SK-N-SH treated with all-trans-retinoic acid at 6 μM for 48 hours (cell line): ENCODE measurements around the gene GRM7.

Experiments used
- ATAC-seq: fragments of 200-7000 bp; cut with Tn5 transposase; 3 replicates; pipeline ENCODE4 v1.9.1; 2020; ENCODE audit warnings: mild to moderate bottlenecking, moderate library complexity
- ARNTL ChIP-seq: fragments of 450-650 bp; formaldehyde crosslinking; IDR thresholded peaks from 2 replicates; pipeline ENCODE4 v1.5.0; 2020; ENCODE audit warnings: low read depth, mild to moderate bottlenecking, moderate library complexity, borderline replicate concordance
- BACH2 ChIP-seq: fragments of 250-450 bp; sonication (Bioruptor Pico); IDR thresholded peaks from 2 replicates; pipeline ENCODE4 v1.9.0; 2021; ENCODE audit warnings: mild to moderate bottlenecking, borderline replicate concordance
- CREB5 ChIP-seq: fragments of 250-450 bp; sonication (Bioruptor Pico); IDR thresholded peaks from 2 replicates; pipeline ENCODE4 v1.5.1; 2020; ENCODE audit warnings: low read depth, mild to moderate bottlenecking, moderate library complexity
- CSDC2 ChIP-seq: fragments of 250-450 bp; sonication (Bioruptor Pico); IDR thresholded peaks from 2 replicates; pipeline ENCODE4 v1.5.0; 2020; ENCODE audit warnings: mild to moderate bottlenecking, moderate library complexity
- CSRNP3 ChIP-seq: fragments of 250-450 bp; sonication (Bioruptor Pico); IDR thresholded peaks from 2 replicates; pipeline ENCODE4 v1.5.1; 2021; ENCODE audit warnings: mild to moderate bottlenecking, moderate library complexity
- ESRRG ChIP-seq: fragments of 250-450 bp; sonication (Bioruptor Pico); IDR thresholded peaks from 2 replicates; pipeline ENCODE4 v1.6.1; 2021; ENCODE audit warnings: mild to moderate bottlenecking
- GLIS3 ChIP-seq: fragments of 250-450 bp; sonication (Bioruptor Pico); IDR thresholded peaks from 2 replicates; pipeline ENCODE4 v1.5.0; 2020; ENCODE audit warnings: mild to moderate bottlenecking, moderate library complexity
- ISL1 ChIP-seq: fragments of 250-450 bp; sonication (Bioruptor Pico); IDR thresholded peaks from 2 replicates; pipeline ENCODE4 v2.1.2; 2022; ENCODE audit warnings: mild to moderate bottlenecking, moderate library complexity
- PATZ1 ChIP-seq: fragments of 250-450 bp; sonication (Bioruptor Pico); IDR thresholded peaks from 2 replicates; pipeline ENCODE4 v1.8.0; 2020; ENCODE audit warnings: mild to moderate bottlenecking, moderate library complexity, borderline replicate concordance
- POU6F1 ChIP-seq: fragments of 250-450 bp; sonication (Bioruptor Pico); IDR thresholded peaks from 2 replicates; pipeline ENCODE4 v1.8.0; 2021; ENCODE audit warnings: low read depth, mild to moderate bottlenecking, moderate library complexity, borderline replicate concordance
- PPARA ChIP-seq: fragments of 250-450 bp; sonication (Bioruptor Pico); IDR thresholded peaks from 2 replicates; pipeline ENCODE4 v1.5.0; 2020; ENCODE audit warnings: mild to moderate bottlenecking, borderline replicate concordance
- RARB ChIP-seq: fragments of 250-450 bp; sonication (Bioruptor Pico); IDR thresholded peaks from 2 replicates; pipeline ENCODE4 v1.8.0; 2021; ENCODE audit warnings: mild to moderate bottlenecking, moderate library complexity
- TCF4 ChIP-seq: fragments of 250-450 bp; sonication (Bioruptor Pico); IDR thresholded peaks from 2 replicates; pipeline ENCODE4 v1.8.0; 2021; ENCODE audit warnings: mild to moderate bottlenecking, moderate library complexity, borderline replicate concordance
- TOX ChIP-seq: fragments of 250-450 bp; sonication (Bioruptor Pico); IDR thresholded peaks from 2 replicates; pipeline ENCODE4 v1.8.0; 2021; ENCODE audit warnings: mild to moderate bottlenecking, moderate library complexity, borderline replicate concordance
- ZFP3 ChIP-seq: fragments of 250-450 bp; sonication (Bioruptor Pico); IDR thresholded peaks from 2 replicates; pipeline ENCODE4 v1.5.0; 2020; ENCODE audit warnings: mild to moderate bottlenecking, moderate library complexity
- ZFP30 ChIP-seq: fragments of 450-650 bp; formaldehyde crosslinking; IDR thresholded peaks from 2 replicates; pipeline ENCODE4 v1.5.0; 2022; ENCODE audit warnings: mild to moderate bottlenecking, moderate library complexity
- ZNF565 ChIP-seq: fragments of 450-650 bp; formaldehyde crosslinking; conservative IDR thresholded peaks from 2 replicates; pipeline ENCODE4 v1.5.0; 2020; ENCODE audit warnings: low read depth, mild to moderate bottlenecking, moderate library complexity
- ZNF70 ChIP-seq: fragments of 450-650 bp; formaldehyde crosslinking; IDR thresholded peaks from 2 replicates; pipeline ENCODE4 v1.5.0; 2020; ENCODE audit warnings: mild to moderate bottlenecking, moderate library complexity
- TF ChIP-seq, protein P1 (sequence below): fragments of 250-450 bp; sonication (Bioruptor Pico); IDR thresholded peaks from 2 replicates; pipeline ENCODE4 v1.5.0; 2020; ENCODE audit warnings: mild to moderate bottlenecking, moderate library complexity

The GRM7 gene

DNA sequence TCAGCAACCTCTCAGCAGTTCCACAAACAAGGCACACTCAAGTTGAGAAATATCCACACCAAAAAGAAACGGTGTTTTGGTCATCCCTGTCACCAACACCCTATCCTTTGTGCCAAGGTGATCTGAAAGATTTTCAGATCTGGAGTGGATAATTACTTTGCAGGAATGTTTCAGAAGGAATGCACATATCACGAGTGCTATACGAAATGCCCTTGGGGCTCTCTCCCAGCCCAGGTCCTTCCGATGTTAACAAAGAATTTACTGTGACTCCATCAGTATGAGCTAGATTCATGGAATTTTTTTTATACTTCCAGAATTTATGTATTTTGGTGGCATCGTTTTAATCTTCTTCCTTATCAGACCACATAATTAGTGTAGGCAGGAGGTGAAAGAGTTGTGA is 105.0 kb downstream of the GRM7 start (continued):
- TF ChIP-seq POU6F1 (CRISPR knock-in tag) (no peak), RARB (CRISPR knock-in tag) (no peak)

DNA sequence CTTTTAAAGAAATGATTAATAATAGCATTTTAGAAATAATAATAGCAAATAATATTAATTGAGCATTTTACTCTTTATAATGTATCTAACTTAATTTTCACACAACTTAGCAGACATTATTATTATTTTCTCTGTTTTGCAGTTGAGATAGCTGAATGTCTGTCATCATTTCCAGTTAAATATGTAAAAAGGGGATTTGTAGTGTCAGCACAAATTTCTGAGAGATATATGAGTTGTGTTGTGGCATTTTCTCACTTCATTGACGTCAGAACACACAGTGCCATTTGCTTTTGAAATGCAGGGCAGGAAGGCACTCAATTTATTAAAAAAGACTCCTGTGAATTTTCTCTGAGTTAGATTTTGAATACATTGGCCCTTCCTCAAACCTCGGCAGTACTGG is 111.0 kb downstream of the GRM7 start:
- no peak for ATAC-seq

More for the DNA sequence above, 111.0 kb downstream of the GRM7 start:
- TF ChIP-seq TOX (CRISPR knock-in tag) (no peak), ZFP30 (no peak), TCF4 (no peak), ESRRG (CRISPR knock-in tag) (no peak), ARNTL (CRISPR knock-in tag) (no peak), GLIS3 (CRISPR knock-in tag) (no peak), PPARA (CRISPR knock-in tag) (no peak), CREB5 (CRISPR knock-in tag) (no peak), ZNF565 (CRISPR knock-in tag) (no peak), BACH2 (CRISPR knock-in tag) (no peak), POU6F1 (CRISPR knock-in tag) (no peak), RARB (CRISPR knock-in tag) (no peak), ISL1 (no peak), ZFP3 (CRISPR knock-in tag) (no peak), CSDC2 (CRISPR knock-in tag) (no peak), ZNF70 (CRISPR knock-in tag) (no peak), PATZ1 (no peak), CSRNP3 (CRISPR knock-in tag) (no peak)
- TF ChIP-seq, protein P1, sequence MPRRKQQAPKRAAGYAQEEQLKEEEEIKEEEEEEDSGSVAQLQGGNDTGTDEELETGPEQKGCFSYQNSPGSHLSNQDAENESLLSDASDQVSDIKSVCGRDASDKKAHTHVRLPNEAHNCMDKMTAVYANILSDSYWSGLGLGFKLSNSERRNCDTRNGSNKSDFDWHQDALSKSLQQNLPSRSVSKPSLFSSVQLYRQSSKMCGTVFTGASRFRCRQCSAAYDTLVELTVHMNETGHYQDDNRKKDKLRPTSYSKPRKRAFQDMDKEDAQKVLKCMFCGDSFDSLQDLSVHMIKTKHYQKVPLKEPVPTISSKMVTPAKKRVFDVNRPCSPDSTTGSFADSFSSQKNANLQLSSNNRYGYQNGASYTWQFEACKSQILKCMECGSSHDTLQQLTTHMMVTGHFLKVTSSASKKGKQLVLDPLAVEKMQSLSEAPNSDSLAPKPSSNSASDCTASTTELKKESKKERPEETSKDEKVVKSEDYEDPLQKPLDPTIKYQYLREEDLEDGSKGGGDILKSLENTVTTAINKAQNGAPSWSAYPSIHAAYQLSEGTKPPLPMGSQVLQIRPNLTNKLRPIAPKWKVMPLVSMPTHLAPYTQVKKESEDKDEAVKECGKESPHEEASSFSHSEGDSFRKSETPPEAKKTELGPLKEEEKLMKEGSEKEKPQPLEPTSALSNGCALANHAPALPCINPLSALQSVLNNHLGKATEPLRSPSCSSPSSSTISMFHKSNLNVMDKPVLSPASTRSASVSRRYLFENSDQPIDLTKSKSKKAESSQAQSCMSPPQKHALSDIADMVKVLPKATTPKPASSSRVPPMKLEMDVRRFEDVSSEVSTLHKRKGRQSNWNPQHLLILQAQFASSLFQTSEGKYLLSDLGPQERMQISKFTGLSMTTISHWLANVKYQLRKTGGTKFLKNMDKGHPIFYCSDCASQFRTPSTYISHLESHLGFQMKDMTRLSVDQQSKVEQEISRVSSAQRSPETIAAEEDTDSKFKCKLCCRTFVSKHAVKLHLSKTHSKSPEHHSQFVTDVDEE (CRISPR knock-in tag) = no peak
